ENCODE data around the gene EIF2S1. TPM values are rescaled to one million over a fixed set of nuclear protein-coding genes. Genes with fewer than 3 reads are reported as not detected.
A peak's percentile ranks its signal among the peaks of the same experiment; 100 is the strongest.

EIF2S1 gene
- total and polyA plus RNA-seq, 2 experiments from 2014 or later = 42.7 to 135 TPM

DNA sequence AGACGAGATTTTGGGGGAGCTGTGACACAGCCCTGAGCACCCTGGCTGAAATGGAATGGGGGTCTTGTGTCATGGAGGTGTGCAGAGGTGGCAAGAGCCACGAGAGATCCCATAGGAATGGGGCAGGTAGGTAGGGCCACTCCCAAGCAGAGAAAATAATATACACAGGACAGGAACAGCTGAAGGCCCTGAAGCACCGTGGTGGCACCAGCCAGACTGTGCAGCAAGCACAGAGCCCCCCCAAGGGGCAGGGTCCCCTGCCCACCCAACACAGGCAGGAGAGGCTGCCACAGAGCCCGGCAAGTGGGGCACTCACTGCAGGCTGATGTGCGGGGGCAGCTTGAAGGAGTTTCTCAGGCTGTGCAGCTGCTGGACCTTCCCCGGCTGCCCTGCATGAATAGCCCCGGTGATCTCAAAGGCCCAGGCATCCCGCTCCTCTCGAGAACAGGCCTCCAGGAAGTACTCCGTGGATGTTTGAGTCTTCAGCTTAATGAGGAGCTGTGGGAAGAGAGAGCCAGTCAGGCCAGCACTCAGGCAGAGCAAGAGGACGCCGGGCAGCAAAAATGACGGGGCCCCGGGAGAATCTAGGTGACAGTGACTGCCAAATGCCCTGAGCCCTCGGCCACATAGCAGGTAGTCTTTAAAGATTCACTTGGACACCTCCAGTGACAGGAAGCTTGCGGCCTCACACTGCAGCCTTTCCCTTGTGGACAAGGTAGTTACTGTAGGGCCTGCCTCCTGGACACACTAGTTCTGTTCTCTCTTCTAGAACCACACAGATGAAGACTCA is 35.2 kb downstream of the EIF2S1 start:
- no peak overlapping the region for H3K4me3 ChIP-seq
- H3K9me3 ChIP-seq (ENCODE audit: low read depth) = no peaks in the 10 kb centered on the region
- H3K4me1 ChIP-seq (ENCODE audit: low read depth) = peaks cover 11% of the 10 kb centered on the region
- no peaks in the 10 kb centered on the region for H3K27me3 ChIP-seq
- no peak for DNase-seq (ENCODE audit: low read depth in 1 of 2, low spot score in 1 of 2)
- TF ChIP-seq, protein P1, sequence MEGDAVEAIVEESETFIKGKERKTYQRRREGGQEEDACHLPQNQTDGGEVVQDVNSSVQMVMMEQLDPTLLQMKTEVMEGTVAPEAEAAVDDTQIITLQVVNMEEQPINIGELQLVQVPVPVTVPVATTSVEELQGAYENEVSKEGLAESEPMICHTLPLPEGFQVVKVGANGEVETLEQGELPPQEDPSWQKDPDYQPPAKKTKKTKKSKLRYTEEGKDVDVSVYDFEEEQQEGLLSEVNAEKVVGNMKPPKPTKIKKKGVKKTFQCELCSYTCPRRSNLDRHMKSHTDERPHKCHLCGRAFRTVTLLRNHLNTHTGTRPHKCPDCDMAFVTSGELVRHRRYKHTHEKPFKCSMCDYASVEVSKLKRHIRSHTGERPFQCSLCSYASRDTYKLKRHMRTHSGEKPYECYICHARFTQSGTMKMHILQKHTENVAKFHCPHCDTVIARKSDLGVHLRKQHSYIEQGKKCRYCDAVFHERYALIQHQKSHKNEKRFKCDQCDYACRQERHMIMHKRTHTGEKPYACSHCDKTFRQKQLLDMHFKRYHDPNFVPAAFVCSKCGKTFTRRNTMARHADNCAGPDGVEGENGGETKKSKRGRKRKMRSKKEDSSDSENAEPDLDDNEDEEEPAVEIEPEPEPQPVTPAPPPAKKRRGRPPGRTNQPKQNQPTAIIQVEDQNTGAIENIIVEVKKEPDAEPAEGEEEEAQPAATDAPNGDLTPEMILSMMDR (IDR thresholded peaks at IDR 0.05; ENCODE audit: low read depth, low read length) = no peak
- H3K36me3 ChIP-seq = no peaks in the 10 kb centered on the region
- H3K27ac ChIP-seq = no peak overlapping the region

DNA sequence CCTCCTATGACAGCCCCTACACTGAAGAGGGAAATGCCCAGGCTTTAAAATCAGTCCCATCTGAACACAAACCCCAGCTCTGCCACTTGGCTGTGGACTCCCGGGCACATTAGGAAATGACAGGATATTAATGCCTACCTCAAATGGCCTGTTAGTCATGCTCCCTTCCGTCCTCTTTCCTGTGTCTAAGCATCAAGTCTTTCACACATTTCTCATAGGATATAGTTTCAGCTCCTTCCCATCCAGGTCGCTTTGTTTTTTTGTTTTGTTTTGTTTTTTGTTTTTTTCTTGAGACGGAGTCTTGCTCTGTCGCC is 35.7 kb downstream of the EIF2S1 start:
- Histone ChIP-seq H3K4me3 (no peak overlapping the region), H3K27me3 (no peaks in the 10 kb centered on the region), H3K4me1 (ENCODE audit: low read depth) (peaks cover 7% of the 10 kb centered on the region), H3K9me3 (ENCODE audit: low read depth) (no peaks in the 10 kb centered on the region), H3K27ac (no peak overlapping the region), H3K36me3 (no peaks in the 10 kb centered on the region)
- TF ChIP-seq, protein P1 (IDR thresholded peaks at IDR 0.05; ENCODE audit: low read depth, low read length) = no peak
- DNase-seq (ENCODE audit: low read depth in 1 of 2, low spot score in 1 of 2) = no peak

DNA sequence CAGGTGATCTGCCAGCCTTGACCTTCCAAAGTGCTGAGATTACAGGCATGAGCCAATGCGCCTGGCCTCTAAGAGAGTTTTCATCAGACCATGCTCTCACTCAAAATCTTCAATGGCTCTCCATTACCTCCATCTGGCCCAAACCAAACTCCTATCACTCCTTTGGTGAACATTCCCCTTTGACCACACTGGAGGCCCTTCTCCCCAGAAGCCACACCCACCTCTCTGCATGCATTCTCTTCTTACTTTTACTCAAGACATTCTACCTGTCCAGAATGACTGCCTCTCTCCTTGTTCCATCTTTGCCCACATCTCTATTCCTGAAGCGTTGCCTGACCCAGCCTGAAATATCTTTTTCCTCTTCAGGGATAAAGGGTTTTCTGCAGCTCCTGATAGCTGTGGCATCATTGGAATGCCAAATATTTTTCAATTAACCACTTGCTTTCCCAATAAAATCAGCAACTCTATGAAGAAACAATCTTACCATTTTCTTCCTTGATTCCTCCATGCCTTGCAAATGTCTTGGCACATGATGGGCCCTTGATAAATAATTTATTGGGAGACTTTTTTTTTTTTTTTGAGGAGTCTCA is 36.3 kb downstream of the EIF2S1 start:
- Histone ChIP-seq H3K27ac (no peak overlapping the region), H3K9me3 (ENCODE audit: low read depth) (no peaks in the 10 kb centered on the region), H3K36me3 (no peaks in the 10 kb centered on the region), H3K4me3 (no peak overlapping the region), H3K4me1 (ENCODE audit: low read depth) (peaks cover 6% of the 10 kb centered on the region), H3K27me3 (no peaks in the 10 kb centered on the region)
- DNase-seq (ENCODE audit: low read depth in 1 of 2, low spot score in 1 of 2) = peak; percentile 14 to 65
- TF ChIP-seq, protein P1 (IDR thresholded peaks at IDR 0.05; ENCODE audit: low read depth, low read length) = no peak

DNA sequence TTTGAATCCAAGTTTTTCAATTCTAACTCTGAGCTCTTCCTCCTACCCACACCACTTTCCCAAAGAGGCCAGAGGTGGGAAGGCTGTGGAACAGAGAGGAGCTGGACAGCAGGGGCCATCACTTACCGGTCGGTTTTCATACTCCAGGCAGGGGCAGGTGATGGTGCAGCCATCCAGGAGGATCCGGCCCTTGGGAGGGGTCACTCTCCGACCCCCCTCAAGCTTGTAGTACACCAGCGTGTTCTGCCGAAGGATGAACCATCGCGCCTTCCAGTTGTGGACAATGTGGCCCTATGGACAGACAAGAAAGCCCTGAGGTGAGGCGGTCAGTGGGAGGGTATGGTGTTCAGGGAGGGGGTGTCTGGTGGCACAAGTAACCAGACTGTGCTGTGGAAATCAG is 37.4 kb downstream of the EIF2S1 start:
- Histone ChIP-seq H3K4me1 (ENCODE audit: low read depth) (peaks cover 6% of the 10 kb centered on the region), H3K9me3 (ENCODE audit: low read depth) (no peaks in the 10 kb centered on the region), H3K27me3 (no peaks in the 10 kb centered on the region), H3K27ac (no peak overlapping the region), H3K4me3 (no peak overlapping the region), H3K36me3 (no peaks in the 10 kb centered on the region)
- DNase-seq (ENCODE audit: low read depth in 1 of 2, low spot score in 1 of 2) = no peak
- TF ChIP-seq, protein P1 (IDR thresholded peaks at IDR 0.05; ENCODE audit: low read depth, low read length) = no peak

DNA sequence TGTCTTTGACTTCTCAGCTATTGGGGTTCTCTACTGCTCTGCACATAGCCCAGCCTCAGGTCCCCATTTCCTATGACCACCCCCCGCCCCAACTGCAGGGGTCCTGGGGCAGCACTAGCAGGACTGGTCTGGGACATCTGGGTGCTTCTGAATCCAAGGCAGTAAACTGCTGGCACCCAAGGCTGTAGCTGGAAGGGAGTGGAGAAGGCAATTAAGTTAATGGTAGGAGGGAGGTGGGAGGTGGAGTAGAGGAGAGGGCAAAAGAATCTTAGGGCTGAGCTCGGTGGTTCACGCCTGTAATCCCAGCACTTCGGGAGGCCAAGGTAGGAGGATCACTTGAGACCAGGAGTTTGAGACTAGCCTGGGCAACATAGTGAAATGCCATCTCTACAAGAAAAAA is 40.3 kb downstream of the EIF2S1 start:
- TF ChIP-seq, protein P1 (IDR thresholded peaks at IDR 0.05; ENCODE audit: low read depth, low read length) = no peak
- Histone ChIP-seq H3K27me3 (no peaks in the 10 kb centered on the region), H3K4me1 (ENCODE audit: low read depth) (peaks cover 6% of the 10 kb centered on the region), H3K4me3 (no peak overlapping the region), H3K36me3 (no peaks in the 10 kb centered on the region), H3K9me3 (ENCODE audit: low read depth) (no peaks in the 10 kb centered on the region), H3K27ac (no peak overlapping the region)
- DNase-seq (ENCODE audit: low read depth in 1 of 2, low spot score in 1 of 2) = no peak
